Caco-2 (cell line): Measurements from ENCODE around the gene COG3. TPM values are rescaled to one million over a fixed set of nuclear protein-coding genes. Genes with fewer than 3 reads are reported as not detected.

Experiments used
- BruUV-seq: library from RNA; stranded (reverse); fragments of 400-500 nt; replicated peaks from 2 replicates; lab custom pipeline; 2021; lab: Mats Ljungman, UMichigan
- CTCF ChIA-PET: fragments of 300-600 bp; sonication (Branson Sonifier 250); formaldehyde crosslinking; loops from one replicate; lab custom pipeline; 2022; ENCODE audit warnings: antibody characterized with exemption; lab: Charles Lee
- POLR2A ChIA-PET: fragments of 300-600 bp; sonication (Branson Sonifier 250); formaldehyde crosslinking; loops from one replicate; lab custom pipeline; 2022; ENCODE audit warnings: antibody characterized with exemption; lab: Charles Lee
- DNase-seq, 2 experiments: peaks; one replicate each; pipeline versions ENCODE4 v3.0.0 to v3.0.0-alpha.2; 2020 to 2022
- H3K27me3 ChIP-seq: replicated peaks from 2 replicates; pipeline ENCODE4 v1.6.0; 2011; ENCODE audit warnings: low read length; ENCODE audit not compliant: control insufficient read depth, insufficient read depth
- H3K36me3 ChIP-seq: 2 replicates; pipeline ENCODE4 v1.5.1; 2011; ENCODE audit warnings: low read length; ENCODE audit not compliant: control insufficient read depth, insufficient read depth
- H3K4me1 ChIP-seq: fragments of 250-450 bp; sonication (Bioruptor Pico); 2 replicates; pipeline ENCODE4 v1.5.1; 2020; ENCODE audit warnings: mild to moderate bottlenecking
- H3K4me3 ChIP-seq: 2 replicates; pipeline ENCODE4 v1.5.1; 2011; ENCODE audit warnings: low read depth, mild to moderate bottlenecking, control low read depth, low read length
- H3K9me3 ChIP-seq: fragments of 250-450 bp; sonication (Bioruptor Pico); 2 replicates; pipeline ENCODE4 v1.5.1; 2020; ENCODE audit warnings: mild to moderate bottlenecking, moderate library complexity
- H3K27ac Mint-ChIP-seq: one replicate; pipeline ENCODE4 v1.8.0; 2022; ENCODE audit warnings: mixed read lengths; ENCODE audit not compliant: unreplicated experiment
- H3K27me3 Mint-ChIP-seq: one replicate; pipeline ENCODE4 v1.8.0; 2022; ENCODE audit warnings: mixed read lengths; ENCODE audit not compliant: insufficient read depth, unreplicated experiment
- H3K36me3 Mint-ChIP-seq: one replicate; pipeline ENCODE4 v1.8.0; 2022; ENCODE audit warnings: mild to moderate bottlenecking, mixed read lengths; ENCODE audit not compliant: insufficient read depth, unreplicated experiment
- H3K4me1 Mint-ChIP-seq: one replicate; pipeline ENCODE4 v1.8.0; 2022; ENCODE audit warnings: low read depth, mixed read lengths; ENCODE audit not compliant: unreplicated experiment
- H3K4me3 Mint-ChIP-seq: one replicate; pipeline ENCODE4 v1.8.0; 2022; ENCODE audit warnings: mild to moderate bottlenecking, moderate library complexity, mixed read lengths; ENCODE audit not compliant: unreplicated experiment
- H3K9me3 Mint-ChIP-seq: one replicate; pipeline ENCODE4 v1.8.0; 2022; ENCODE audit warnings: mixed read lengths; ENCODE audit not compliant: unreplicated experiment
- CTCF ChIP-seq, 2 experiments: fragments of 200-600 bp in 1 of 2; IDR thresholded peaks; 1 replicate in 1 of 2; 2 replicates in 1 of 2; pipeline versions ENCODE4 v1.5.1 to v1.8.0; 2011 to 2022; ENCODE audit warnings: antibody characterized with exemption in 1 of 2, control low read depth in 1 of 2, inconsistent platforms in 1 of 2, low read depth in 1 of 2, low read length in 1 of 2, mild to moderate bottlenecking in 1 of 2, moderate library complexity in 1 of 2; ENCODE audit not compliant: insufficient read depth in 1 of 2, severe bottlenecking in 1 of 2, unreplicated experiment in 1 of 2
- intact Hi-C: fragments of 100-400 bp; cut with micrococcal nuclease; formaldehyde crosslinking; loops from one replicate; pipeline ENCODE4 v1.10.0; 2022; ENCODE audit not compliant: unreplicated experiment
- total RNA-seq: library from RNA; stranded (reverse); gene quantifications from 2 replicates; pipeline ENCODE4 v1.2.3, GENCODE V29; 2022

COG3 gene
- total RNA-seq, 1 experiment from 2014 or later: 35.8 TPM

- Mint-ChIP-seq H3K9me3 (no peaks in the 10 kb centered on the region), H3K4me3 (no peak overlapping the region), H3K4me1 (no peaks in the 10 kb centered on the region), H3K36me3 (no peaks in the 10 kb centered on the region), H3K27me3 (no peaks in the 10 kb centered on the region), H3K27ac (peak overlapping the region; percentile 62)
- no peak for TF ChIP-seq CTCF (IDR thresholded peaks at IDR 0.05; ENCODE audit: insufficient read depth in 1 of 2, low read depth in 1 of 2, low read length in 1 of 2, severe bottlenecking in 1 of 2, unreplicated experiment in 1 of 2)
- ChIA-PET CTCF (interaction anchor here (1.1 kb wide), 1 partner anchor 183 kb away, joined by 3 read pairs; no protein-coding TSS in a partner anchor), POLR2A (no interaction called here)
- intact Hi-C loops: no loop called here
- no peaks in the 10 kb centered on the region for H3K27me3 ChIP-seq
- no peak overlapping the region for H3K4me3 ChIP-seq
- peaks cover 10% of the 10 kb centered on the region for H3K4me1 ChIP-seq
- no peaks in the 10 kb centered on the region for H3K9me3 ChIP-seq
- H3K36me3 ChIP-seq: no peaks in the 10 kb centered on the region
- no peak for DNase-seq
- no TSS peak for BruUV-seq
Observed at GRCh38 chr13:45546410-45546765, 81.6 kb downstream of the COG3 start.

GRCh38 chr13:45548281-45548680 lies 83.5 kb downstream of the COG3 start:
- H3K9me3 ChIP-seq: no peaks in the 10 kb centered on the region
- intact Hi-C loops: no loop called here
- Mint-ChIP-seq H3K4me1 (no peaks in the 10 kb centered on the region), H3K36me3 (no peaks in the 10 kb centered on the region), H3K9me3 (no peaks in the 10 kb centered on the region), H3K4me3 (no peak overlapping the region), H3K27me3 (no peaks in the 10 kb centered on the region), H3K27ac (no peak overlapping the region)
- CTCF ChIA-PET: no interaction called here
- peaks cover 10% of the 10 kb centered on the region for H3K4me1 ChIP-seq
- no peaks in the 10 kb centered on the region for H3K27me3 ChIP-seq
- POLR2A ChIA-PET: no interaction called here
- no TSS peak for BruUV-seq
- no peak for TF ChIP-seq CTCF (IDR thresholded peaks at IDR 0.05; ENCODE audit: insufficient read depth in 1 of 2, low read depth in 1 of 2, low read length in 1 of 2, severe bottlenecking in 1 of 2, unreplicated experiment in 1 of 2)
- H3K4me3 ChIP-seq: no peak overlapping the region
- H3K36me3 ChIP-seq: no peaks in the 10 kb centered on the region
- DNase-seq: no peak

- TF ChIP-seq CTCF (IDR thresholded peaks at IDR 0.05; ENCODE audit: insufficient read depth in 1 of 2, low read depth in 1 of 2, low read length in 1 of 2, severe bottlenecking in 1 of 2, unreplicated experiment in 1 of 2): no peak
- no peaks in the 10 kb centered on the region for H3K9me3 ChIP-seq
- no peaks in the 10 kb centered on the region for H3K4me1 ChIP-seq
- Mint-ChIP-seq H3K4me3 (no peak overlapping the region), H3K27ac (no peak overlapping the region), H3K27me3 (no peaks in the 10 kb centered on the region), H3K4me1 (no peaks in the 10 kb centered on the region), H3K9me3 (peaks cover 19% of the 10 kb centered on the region), H3K36me3 (no peaks in the 10 kb centered on the region)
- H3K4me3 ChIP-seq: no peak overlapping the region
- H3K27me3 ChIP-seq: no peaks in the 10 kb centered on the region
- no peaks in the 10 kb centered on the region for H3K36me3 ChIP-seq
- intact Hi-C loops: no loop called here
- ChIA-PET POLR2A (no interaction called here), CTCF (no interaction called here)
- DNase-seq: no peak
- no TSS peak for BruUV-seq
Observed at GRCh38 chr13:45554604-45555109, 89.9 kb downstream of the COG3 start.
